GM12891 (cell line): Measurements from ENCODE around the gene BAZ1B.
"Not testable (repeated sequence)": the region's sequence is repeated elsewhere in the genome, so short reads cannot be mapped to it uniquely, and the experiment has no call there.

Source experiments
- PAX5 ChIP-seq: IDR thresholded peaks from 2 replicates; pipeline ENCODE4 v1.6.1; 2011; ENCODE audit warnings: low read length, moderate library complexity, mild to moderate bottlenecking; ENCODE audit not compliant: insufficient read depth, severe bottlenecking
- POLR2A ChIP-seq: IDR thresholded peaks from 2 replicates; pipeline ENCODE4 v1.6.1; 2011; ENCODE audit warnings: low read depth, low read length, control low read depth

DNA sequence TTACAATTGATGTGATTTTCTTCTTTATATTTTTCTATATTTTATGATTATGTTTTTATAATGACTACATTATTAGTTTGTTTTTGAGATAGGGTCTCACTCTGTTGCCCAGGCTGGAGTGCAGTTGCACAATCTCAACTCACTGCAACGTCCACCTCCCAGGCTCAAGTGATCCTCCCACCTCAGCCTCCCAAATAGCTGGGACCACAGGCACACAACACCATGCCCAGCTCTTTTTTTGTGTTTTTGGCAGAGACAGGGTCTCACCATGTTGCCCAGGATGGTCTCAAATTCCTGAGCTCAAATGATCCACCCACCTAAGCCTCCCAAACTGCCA, 4.0 kb upstream of the BAZ1B start:
- not testable (repeated sequence) for TF ChIP-seq PAX5, POLR2A
